Measurements from ENCODE around the gene PDPR. TPM values are rescaled to one million over a fixed set of nuclear protein-coding genes. Genes with fewer than 3 reads are reported as not detected.

The PDPR gene
- total RNA-seq: 14.0 and 15.9 TPM in 2 replicates

DNA sequence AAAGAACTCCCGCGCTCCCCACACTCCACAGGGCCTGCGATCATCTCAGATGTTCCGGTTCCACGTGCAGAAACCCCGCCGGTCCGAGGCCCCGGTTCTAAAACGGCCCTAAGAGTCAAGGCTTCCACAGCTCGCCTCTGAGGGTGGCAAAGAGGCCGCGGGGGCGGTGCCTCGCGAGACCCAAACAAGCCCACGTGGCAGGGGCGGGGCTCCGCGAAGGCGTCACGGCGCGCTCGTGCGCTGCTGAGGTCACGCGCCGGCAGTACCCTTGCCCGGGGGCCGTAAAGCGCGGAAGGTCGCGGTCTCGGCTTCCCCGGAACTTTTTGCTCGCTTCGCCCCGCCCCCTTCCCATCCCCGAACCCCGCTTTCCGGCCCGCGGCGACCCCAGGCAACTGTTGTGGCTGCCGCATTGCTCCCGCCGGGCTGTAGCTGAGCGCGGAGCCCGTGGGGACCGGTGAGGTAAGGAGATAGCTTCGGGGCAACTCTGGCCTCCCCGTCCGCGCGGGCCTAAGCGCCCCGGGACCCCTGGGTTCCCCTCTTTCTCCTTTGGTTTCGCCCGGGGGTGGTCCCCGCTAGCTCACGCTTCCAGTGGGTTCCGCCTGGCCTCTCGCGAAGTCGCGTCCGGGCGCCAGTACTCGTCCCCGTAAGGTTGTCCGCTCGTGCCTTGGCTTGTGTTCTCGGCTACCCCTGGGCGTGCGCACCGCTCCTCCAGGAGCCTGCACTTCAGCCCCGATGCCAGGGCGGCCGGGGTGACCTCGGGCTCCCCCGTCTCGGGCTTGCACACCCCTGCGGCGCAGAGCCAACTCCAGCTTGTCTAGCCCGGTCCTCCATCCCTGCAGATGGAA lies at the start of gene PDPR:
TSS of gene PDPR (plus strand) at position 351 of the 845 bp plus-strand sequence. CDS start 6,161 bp downstream, outside the sequence.

DNA sequence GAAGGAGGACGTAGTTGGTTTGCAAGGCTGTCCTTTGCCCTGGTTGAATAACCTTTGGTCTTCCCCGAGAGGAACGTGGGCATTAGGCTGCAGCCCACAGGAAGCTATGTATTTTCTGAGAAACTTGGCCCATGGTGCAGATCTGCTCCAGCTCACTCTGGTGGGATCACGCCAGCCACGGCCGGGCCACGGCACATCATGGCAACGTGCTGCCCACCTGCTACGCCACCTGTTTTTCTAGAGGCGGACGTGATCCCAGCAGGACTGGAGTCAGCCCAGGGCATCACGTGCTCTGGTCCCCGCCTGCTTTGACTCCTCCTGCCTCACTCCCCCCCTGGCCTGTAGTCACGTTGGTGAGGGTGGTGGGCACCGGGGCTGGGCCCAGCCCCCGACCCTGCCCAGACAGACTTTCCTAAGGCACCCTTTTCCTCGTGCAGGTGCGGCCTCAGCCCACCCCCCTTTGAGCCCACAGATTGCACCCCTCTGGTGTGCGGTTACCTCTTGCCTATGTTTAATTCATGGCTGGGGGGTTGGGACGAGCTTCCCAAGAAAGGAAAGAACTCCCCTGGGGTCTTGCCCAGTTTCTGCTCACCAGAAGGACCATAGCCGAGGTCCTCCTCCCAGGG lies 59.2 kb downstream of the PDPR start, which contains the start of gene CLEC18C:
TSS of gene CLEC18C (plus strand) at position 576 of the 626 bp plus-strand sequence. CDS start 492 bp downstream, outside the sequence.

Other genes with a start within 250 kb of the PDPR start
- gene CLEC18A, start 163.0 kb upstream of the PDPR start, total RNA-seq: 0.32 and 1.5 TPM in 2 replicates
- 0.23 and 0.59 TPM in 2 replicates for gene CLEC18C, start 59.5 kb downstream of the PDPR start, total RNA-seq
- 29.5 and 35.9 TPM in 2 replicates for gene EXOSC6, start 137.6 kb downstream of the PDPR start, total RNA-seq
- gene AARS1, start 175.2 kb downstream of the PDPR start, total RNA-seq: 229 and 234 TPM in 2 replicates
- 20.8 and 20.9 TPM in 2 replicates for gene DDX19B, start 184.9 kb downstream of the PDPR start, total RNA-seq
- 46.6 and 57.3 TPM in 2 replicates for gene DDX19A, start 232.6 kb downstream of the PDPR start, total RNA-seq

All from smooth muscle cell of the umbilical artery (primary cell).